Activated naive CD8-positive, alpha-beta T cell treated with anti-CD3 and anti-CD28 coated beads, Interleukin-2, amount 10 ng/mL, durations not matched to agents 7 days and 5 days (primary cell): ENCODE results near the gene OSBPL3. TPM values are rescaled to one million over a fixed set of nuclear protein-coding genes. Genes with fewer than 3 reads are reported as not detected.

ENCODE experiments used
- ATAC-seq: fragments of 150-1000 bp; cut with Tn5 transposase; one replicate; pipeline ENCODE4 v1.10.0; 2021; ENCODE audit warnings: low read depth, moderate library complexity
- POLR2A ChIA-PET: fragments of 350-600 bp; sonication (Branson Sonifier 250); formaldehyde crosslinking; loops from one replicate; lab custom pipeline; 2021; ENCODE audit warnings: antibody characterized with exemption; lab: Charles Lee
- DNase-seq: peaks from one replicate; pipeline ENCODE4 v3.0.0; 2021
- H3K27ac Mint-ChIP-seq: one replicate; pipeline ENCODE4 v1.8.0; 2022; ENCODE audit warnings: mild to moderate bottlenecking, mixed read lengths
- H3K27me3 Mint-ChIP-seq: one replicate; pipeline ENCODE4 v1.8.0; 2022; ENCODE audit warnings: mild to moderate bottlenecking, moderate library complexity, mixed read lengths
- H3K36me3 Mint-ChIP-seq: one replicate; pipeline ENCODE4 v1.8.0; 2021; ENCODE audit warnings: mild to moderate bottlenecking, mixed read lengths
- H3K4me1 Mint-ChIP-seq: one replicate; pipeline ENCODE4 v1.8.0; 2021; ENCODE audit warnings: mixed read lengths
- H3K4me3 Mint-ChIP-seq: one replicate; pipeline ENCODE4 v1.8.0; 2022; ENCODE audit warnings: mild to moderate bottlenecking, moderate library complexity, mixed read lengths
- H3K9me3 Mint-ChIP-seq: one replicate; pipeline ENCODE4 v1.8.0; 2021; ENCODE audit warnings: mixed read lengths
- total RNA-seq, 2 experiments: library from RNA; stranded (reverse); gene quantifications; one replicate each; pipeline ENCODE4 v1.2.3, GENCODE V29; 2021

OSBPL3 gene
- total RNA-seq, 2 experiments from 2014 or later = 47.8 to 60.1 TPM

DNA sequence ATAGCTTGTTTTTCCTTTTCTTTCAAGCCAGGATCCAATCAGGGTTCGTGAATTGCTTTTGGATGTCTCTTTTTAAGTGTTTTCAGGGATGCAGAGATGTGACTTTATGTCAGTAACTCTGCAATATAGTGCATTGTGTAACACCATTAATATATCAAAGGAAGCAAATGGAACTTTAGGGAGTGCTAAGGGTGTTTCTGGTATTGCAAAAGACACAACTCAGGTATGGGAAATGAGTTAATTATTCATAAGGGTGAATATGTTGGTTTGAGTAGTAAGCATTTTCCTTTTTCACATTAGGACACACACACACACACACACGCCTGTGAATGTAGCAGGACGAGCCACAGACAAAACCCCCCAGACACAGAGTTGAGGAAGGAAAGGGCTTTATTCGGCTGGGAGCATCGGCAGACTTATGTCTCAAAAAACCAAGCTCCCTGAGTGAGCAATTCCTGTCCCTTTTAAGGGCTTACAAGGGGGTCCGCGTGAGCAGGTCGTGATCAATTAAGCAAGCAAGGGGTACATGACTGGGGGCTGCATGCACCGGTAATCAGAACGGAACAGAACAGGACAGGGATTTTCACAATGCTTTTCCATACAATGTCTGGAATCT is 190.9 kb downstream of the OSBPL3 start:
- H3K36me3 Mint-ChIP-seq = peaks cover 24% of the 10 kb centered on the region
- H3K9me3 Mint-ChIP-seq = peaks cover 5% of the 10 kb centered on the region
- H3K4me1 Mint-ChIP-seq = peaks cover 3% of the 10 kb centered on the region
- no peaks in the 10 kb centered on the region for H3K27me3 Mint-ChIP-seq
- DNase-seq (no peak), ATAC-seq (no peak)
- no peak overlapping the region for H3K27ac Mint-ChIP-seq
- no peak overlapping the region for H3K4me3 Mint-ChIP-seq
- POLR2A ChIA-PET = no interaction called here

DNA sequence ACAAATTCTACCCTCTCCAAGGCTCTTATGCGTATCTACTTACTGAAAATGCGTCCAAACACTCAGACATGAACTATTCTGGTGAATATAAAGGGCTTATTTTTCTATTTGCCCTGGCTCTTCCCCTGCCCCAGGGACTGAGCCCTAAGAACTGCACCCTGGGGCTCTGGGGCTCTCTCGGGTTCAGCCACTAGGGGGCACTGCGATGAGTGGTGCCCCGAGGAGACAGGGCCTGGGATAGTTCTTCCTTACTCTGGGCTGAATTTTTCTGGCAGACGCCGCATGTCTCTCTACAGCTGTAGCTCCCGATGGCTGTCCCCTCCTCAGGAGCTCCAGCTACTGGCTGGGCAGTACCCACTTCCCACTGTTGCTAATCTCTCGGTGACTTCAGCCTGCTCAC is 191.9 kb downstream of the OSBPL3 start:
- peaks cover 12% of the 10 kb centered on the region for H3K9me3 Mint-ChIP-seq
- no peaks in the 10 kb centered on the region for H3K4me1 Mint-ChIP-seq
- no peak for DNase-seq
- H3K4me3 Mint-ChIP-seq = no peak overlapping the region
- no peaks in the 10 kb centered on the region for H3K27me3 Mint-ChIP-seq
- ATAC-seq = no peak
- peaks cover 34% of the 10 kb centered on the region for H3K36me3 Mint-ChIP-seq
- POLR2A ChIA-PET = no interaction called here
- H3K27ac Mint-ChIP-seq = peak overlapping the region; percentile 21

DNA sequence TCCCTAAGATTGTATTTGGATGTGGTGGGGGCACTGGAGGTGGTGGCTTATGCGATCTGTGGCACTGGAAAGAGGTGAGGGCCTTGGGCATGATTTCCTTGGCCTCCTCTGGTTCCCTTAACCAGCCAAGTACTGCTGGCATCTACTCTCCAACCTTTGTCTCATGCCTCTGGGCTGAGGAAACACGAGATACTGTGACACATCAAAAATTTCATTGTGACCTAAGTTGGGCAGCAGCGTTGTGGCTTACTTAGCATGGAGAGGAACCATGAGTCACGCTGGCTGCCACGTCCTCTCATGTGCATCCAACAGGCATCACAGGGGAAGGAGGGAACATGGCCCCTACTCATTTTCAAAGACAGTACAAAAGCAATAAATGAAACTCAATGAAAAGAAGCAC is 193.0 kb downstream of the OSBPL3 start:
- POLR2A ChIA-PET = no interaction called here
- peaks cover 32% of the 10 kb centered on the region for H3K36me3 Mint-ChIP-seq
- H3K4me3 Mint-ChIP-seq = no peak overlapping the region
- no peaks in the 10 kb centered on the region for H3K4me1 Mint-ChIP-seq
- H3K9me3 Mint-ChIP-seq = peaks cover 14% of the 10 kb centered on the region
- no peaks in the 10 kb centered on the region for H3K27me3 Mint-ChIP-seq
- no peak overlapping the region for H3K27ac Mint-ChIP-seq
- no peak for DNase-seq
- peak; percentile 33 for ATAC-seq

DNA sequence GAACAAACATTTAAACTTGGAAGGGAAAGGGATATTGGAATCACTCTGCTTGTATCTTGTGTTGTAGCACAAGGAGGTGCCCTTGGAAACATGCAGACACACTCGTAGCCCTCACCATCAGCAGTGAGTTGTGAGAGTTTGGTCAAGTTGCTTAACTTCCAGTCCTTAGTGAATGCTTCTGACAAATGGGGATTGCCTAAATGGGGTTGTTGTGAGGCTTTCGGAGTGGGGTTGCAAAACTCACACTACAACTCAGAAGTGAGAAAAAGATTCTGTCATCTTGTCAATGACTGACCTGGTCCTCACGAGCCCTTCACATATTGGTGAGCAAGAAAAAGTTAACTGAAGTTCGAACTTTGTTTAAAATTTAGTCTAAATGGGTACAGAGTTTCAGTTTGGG is 193.7 kb downstream of the OSBPL3 start:
- POLR2A ChIA-PET = no interaction called here
- ATAC-seq = no peak
- Mint-ChIP-seq H3K9me3 (peaks cover 15% of the 10 kb centered on the region), H3K36me3 (peaks cover 28% of the 10 kb centered on the region), H3K27me3 (no peaks in the 10 kb centered on the region), H3K27ac (no peak overlapping the region), H3K4me3 (no peak overlapping the region), H3K4me1 (no peaks in the 10 kb centered on the region)
- DNase-seq = no peak

DNA sequence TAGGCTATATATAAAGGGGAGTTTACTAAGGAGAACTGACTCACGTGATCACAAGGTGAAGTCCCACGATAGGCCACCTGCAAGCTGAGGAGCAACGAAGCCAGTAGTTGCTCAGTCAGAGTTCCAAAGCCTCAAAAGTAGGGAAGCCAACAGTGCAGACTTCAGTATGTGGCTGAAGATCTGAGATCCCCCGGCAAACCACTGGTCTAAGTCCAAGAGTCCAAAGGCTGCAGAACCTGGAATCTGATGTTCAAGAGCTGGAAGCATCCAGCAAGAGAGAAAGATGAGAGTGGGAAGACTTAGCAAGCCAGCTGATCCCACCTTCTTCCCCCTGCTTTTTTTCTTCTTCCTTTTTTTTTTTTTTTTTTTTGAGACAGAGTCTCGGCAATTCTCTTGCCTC is 195.7 kb downstream of the OSBPL3 start:
- ATAC-seq = no peak

DNA sequence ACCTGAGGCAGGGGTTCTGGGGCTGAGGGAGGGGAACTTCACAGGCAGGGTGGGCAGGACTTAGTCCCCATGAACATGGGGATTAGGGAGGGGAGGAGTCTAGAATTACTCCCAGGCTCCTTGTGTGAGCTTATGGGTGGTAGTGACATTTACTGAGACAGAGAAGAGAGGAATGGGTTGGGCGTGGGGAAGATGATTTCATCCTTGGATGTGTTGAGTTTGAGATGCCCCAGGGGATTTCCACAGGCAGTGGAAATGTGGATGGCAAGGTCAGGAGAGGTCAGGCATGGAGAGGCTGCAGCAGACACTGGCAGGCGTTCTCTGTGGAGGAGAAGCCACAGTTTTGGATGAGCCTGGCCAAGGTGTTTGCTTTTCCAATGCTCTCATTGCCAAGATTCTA is 196.3 kb downstream of the OSBPL3 start:
- H3K9me3 Mint-ChIP-seq = peaks cover 14% of the 10 kb centered on the region
- no peaks in the 10 kb centered on the region for H3K27me3 Mint-ChIP-seq
- POLR2A ChIA-PET = no interaction called here
- H3K27ac Mint-ChIP-seq = no peak overlapping the region
- no peak for DNase-seq
- no peak overlapping the region for H3K4me3 Mint-ChIP-seq
- no peaks in the 10 kb centered on the region for H3K4me1 Mint-ChIP-seq
- no peak for ATAC-seq
- H3K36me3 Mint-ChIP-seq = peaks cover 20% of the 10 kb centered on the region

More for the DNA sequence above, 195.7 kb downstream of the OSBPL3 start:
- Mint-ChIP-seq H3K4me3 (no peak overlapping the region), H3K9me3 (peaks cover 14% of the 10 kb centered on the region), H3K36me3 (peaks cover 22% of the 10 kb centered on the region), H3K27ac (no peak overlapping the region), H3K27me3 (no peaks in the 10 kb centered on the region), H3K4me1 (no peaks in the 10 kb centered on the region)
- POLR2A ChIA-PET = interaction anchor here (0.7 kb wide), 1 partner anchor 34 kb away, joined by 3 read pairs; no protein-coding TSS in a partner anchor
- no peak for DNase-seq

DNA sequence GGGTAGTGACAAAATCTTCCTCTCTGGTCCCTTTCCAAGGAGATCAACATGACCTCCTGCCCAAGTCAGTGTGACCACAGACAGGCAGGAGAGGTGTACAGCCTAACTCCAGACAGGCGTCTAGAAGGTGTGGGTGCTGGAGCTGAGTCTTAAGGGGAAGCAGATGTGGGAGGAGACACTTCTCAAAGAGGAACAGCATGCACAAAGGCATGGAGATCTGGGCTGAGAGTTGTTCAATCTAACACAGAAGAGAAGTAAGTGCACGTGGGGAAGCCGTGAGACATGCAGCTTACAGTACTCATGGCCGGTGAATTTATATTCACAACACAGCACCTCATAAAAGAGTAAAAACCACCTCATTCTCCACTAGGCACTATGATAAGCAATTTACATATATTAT is 198.9 kb downstream of the OSBPL3 start:
- H3K27me3 Mint-ChIP-seq = no peaks in the 10 kb centered on the region
- POLR2A ChIA-PET = no interaction called here
- H3K27ac Mint-ChIP-seq = no peak overlapping the region

DNA sequence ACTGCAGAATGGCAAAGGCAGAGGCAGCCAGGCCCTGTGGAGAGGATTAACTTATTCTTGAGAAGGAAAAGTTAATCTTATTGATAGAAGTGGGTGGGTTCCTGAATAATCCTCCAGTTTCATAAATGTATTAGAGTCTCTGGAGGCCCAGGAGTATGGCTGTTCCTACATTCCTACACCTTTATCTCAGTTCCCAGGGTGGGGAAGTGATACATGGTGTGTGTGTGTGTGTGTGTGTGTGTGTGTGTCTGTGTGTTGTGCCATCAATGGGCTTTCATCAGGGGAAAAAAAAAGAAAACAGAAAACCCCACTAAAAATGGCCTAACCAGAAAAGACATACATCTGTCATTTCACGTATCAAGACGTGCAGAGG is 200.7 kb downstream of the OSBPL3 start:
- no peaks in the 10 kb centered on the region for H3K4me1 Mint-ChIP-seq
- H3K27me3 Mint-ChIP-seq = no peaks in the 10 kb centered on the region
- peaks cover 18% of the 10 kb centered on the region for H3K36me3 Mint-ChIP-seq
- H3K27ac Mint-ChIP-seq = no peak overlapping the region
- ATAC-seq = no peak
- peaks cover 12% of the 10 kb centered on the region for H3K9me3 Mint-ChIP-seq
- no peak for DNase-seq
- no peak overlapping the region for H3K4me3 Mint-ChIP-seq
- POLR2A ChIA-PET = no interaction called here

More for the DNA sequence above, 198.9 kb downstream of the OSBPL3 start:
- H3K4me1 Mint-ChIP-seq = no peaks in the 10 kb centered on the region
- peaks cover 12% of the 10 kb centered on the region for H3K9me3 Mint-ChIP-seq
- DNase-seq = no peak
- no peak overlapping the region for H3K4me3 Mint-ChIP-seq
- ATAC-seq = no peak
- H3K36me3 Mint-ChIP-seq = peaks cover 20% of the 10 kb centered on the region

DNA sequence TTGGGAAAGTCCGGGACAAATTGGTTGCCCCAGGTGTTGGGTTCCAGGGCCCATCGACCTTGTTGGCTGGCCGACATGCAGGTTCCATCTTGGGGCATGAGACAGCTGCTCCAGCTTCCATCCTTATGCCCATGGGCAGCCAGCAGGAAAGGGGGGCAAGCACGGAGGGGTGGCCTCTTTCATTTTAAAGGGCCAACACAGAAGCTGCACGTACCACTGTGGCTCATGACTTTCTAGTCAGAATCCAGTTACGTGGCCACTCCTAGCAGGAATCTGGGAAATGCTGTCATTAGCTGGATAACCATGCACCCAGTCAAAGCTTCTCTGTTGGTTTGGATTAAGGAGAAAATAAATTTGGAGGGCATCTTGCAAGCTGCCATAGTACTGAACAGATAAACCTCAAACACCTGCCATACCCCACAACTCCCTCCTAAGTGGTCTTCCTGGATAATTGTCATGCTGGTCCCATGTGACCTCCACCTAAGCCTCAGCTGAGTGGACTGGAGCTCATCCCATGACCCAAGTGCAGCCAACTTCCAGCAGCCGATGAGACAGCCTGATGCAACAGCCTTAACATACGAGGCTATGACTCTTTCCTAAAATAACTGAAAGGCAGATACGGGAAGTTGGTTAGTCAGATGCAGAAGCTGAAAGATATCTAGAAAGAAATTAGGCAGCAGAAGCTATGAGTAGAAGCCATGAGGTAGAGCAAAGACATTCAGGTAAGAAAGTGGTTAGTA is 201.3 kb downstream of the OSBPL3 start:
- Mint-ChIP-seq H3K9me3 (peaks cover 10% of the 10 kb centered on the region), H3K4me3 (no peak overlapping the region), H3K36me3 (peaks cover 13% of the 10 kb centered on the region), H3K4me1 (peaks cover 3% of the 10 kb centered on the region), H3K27me3 (no peaks in the 10 kb centered on the region), H3K27ac (no peak overlapping the region)
- POLR2A ChIA-PET = no interaction called here
- no peak for ATAC-seq
- DNase-seq = no peak

DNA sequence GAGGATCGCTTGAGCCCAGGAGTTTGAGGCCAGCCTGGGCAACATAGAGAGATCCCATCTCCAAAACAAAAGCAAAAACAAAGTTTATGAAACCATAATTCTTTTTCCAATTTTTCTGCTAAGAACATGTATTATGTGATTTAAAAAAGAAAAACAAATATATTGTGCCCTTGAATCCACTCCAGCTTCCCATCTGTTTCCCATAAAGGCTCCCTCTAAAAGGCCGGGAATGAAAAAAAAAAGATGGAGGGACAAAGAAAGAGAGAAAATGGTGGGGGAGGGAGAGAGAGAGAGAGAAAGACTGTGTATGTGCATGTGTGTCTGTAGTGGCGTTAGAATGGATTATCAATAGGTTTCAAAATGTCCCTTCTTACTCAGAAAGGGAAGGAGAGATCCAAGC is 202.2 kb downstream of the OSBPL3 start:
- H3K9me3 Mint-ChIP-seq = peaks cover 4% of the 10 kb centered on the region
- H3K4me3 Mint-ChIP-seq = no peak overlapping the region
- no peak overlapping the region for H3K27ac Mint-ChIP-seq
- DNase-seq (no peak), ATAC-seq (no peak)
- peaks cover 7% of the 10 kb centered on the region for H3K4me1 Mint-ChIP-seq
- POLR2A ChIA-PET = no interaction called here
- peaks cover 4% of the 10 kb centered on the region for H3K36me3 Mint-ChIP-seq
- H3K27me3 Mint-ChIP-seq = no peaks in the 10 kb centered on the region

DNA sequence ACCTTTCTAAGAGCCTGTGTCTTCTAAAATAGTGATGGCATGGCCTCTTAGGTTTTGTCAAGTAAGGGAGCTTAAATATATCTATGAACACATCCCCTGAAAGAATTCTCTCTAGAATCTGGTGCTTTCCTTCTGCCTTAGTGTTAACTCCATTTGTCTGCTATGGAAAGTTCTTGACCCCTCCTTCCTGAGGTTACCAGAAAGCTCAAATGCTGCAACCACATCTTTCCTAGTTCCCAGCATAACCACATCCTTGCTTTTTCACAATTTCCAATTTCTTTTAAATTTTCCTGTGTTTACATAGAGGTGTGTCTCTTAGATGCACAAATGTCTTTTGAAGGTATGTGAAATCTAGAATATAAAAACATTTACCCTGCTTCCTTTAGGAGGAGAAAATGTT is 206.3 kb downstream of the OSBPL3 start:
- H3K9me3 Mint-ChIP-seq = peaks cover 3% of the 10 kb centered on the region
- POLR2A ChIA-PET = no interaction called here
- ATAC-seq = no peak
- H3K27me3 Mint-ChIP-seq = peaks cover 7% of the 10 kb centered on the region
- H3K4me1 Mint-ChIP-seq = peaks cover 21% of the 10 kb centered on the region
- no peak overlapping the region for H3K27ac Mint-ChIP-seq
- no peak for DNase-seq
- no peak overlapping the region for H3K4me3 Mint-ChIP-seq
- H3K36me3 Mint-ChIP-seq = peaks cover 4% of the 10 kb centered on the region

DNA sequence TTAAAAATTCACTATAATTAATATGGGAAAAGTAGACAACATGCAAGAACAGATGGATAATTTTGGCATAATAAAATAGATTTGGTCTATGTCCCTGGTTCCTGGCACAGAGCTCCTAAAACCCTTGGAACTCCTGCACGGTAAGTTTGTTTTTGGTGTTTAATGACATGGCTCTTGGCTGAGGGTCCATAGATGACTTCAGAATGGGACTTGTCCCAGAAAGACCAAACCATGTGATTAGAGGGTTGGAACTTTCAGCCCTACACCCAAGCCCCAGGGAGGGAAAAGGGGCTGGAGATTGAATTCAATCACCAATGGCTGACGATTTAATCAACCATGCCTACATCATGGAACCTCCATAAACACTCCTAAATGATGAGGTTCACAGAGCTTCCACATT is 210.1 kb downstream of the OSBPL3 start:
- Mint-ChIP-seq H3K4me3 (no peak overlapping the region), H3K36me3 (peaks cover 4% of the 10 kb centered on the region), H3K4me1 (peaks cover 28% of the 10 kb centered on the region), H3K9me3 (peaks cover 3% of the 10 kb centered on the region), H3K27ac (no peak overlapping the region), H3K27me3 (peaks cover 21% of the 10 kb centered on the region)
- ATAC-seq = no peak
- POLR2A ChIA-PET = no interaction called here
- no peak for DNase-seq

DNA sequence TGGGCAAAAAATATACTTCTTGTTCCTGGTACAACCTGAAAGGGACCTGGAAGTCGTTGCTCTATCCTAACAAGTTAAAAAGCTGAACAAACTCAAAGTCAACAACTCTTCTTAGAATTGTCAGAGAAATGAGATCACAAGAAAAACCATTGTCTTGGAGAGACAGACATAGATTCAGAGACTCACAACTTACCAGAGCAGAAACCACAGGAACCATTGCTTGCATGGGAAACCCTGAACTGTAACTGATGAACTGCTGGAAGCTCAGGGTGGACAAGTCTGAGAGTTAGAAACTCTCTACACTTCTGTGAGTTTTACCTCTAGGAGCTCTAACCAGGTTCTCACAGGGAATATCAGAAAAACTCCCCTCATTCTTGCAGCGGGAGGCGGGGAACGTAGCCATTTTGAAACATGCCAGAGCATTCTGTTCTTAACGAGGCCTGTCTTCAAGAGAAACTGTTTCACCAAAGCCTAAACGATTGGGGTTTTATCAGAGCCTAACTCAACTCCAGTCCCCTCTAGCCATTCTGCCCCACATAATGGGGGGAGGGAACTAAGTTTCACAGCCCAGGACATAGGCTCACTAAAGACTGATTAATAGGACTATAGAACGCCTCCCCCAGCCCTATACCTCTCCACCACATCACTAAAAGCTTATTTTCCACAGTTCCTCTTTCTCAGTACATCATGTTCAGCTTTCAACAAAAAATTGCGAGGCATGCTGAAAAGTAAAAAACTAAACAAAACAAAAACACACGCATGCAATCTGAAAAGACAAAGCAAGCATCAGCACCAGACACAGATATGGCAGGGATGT is 210.8 kb downstream of the OSBPL3 start:
- POLR2A ChIA-PET = interaction anchor here (1.3 kb wide), 1 partner anchor 11 kb away, joined by 5 read pairs; no protein-coding TSS in a partner anchor
- H3K4me3 Mint-ChIP-seq = peak overlapping the region; percentile 47

More for the DNA sequence above, 210.8 kb downstream of the OSBPL3 start:
- Mint-ChIP-seq H3K4me1 (peaks cover 28% of the 10 kb centered on the region), H3K27me3 (peaks cover 27% of the 10 kb centered on the region), H3K27ac (peak overlapping the region; percentile 69), H3K36me3 (peaks cover 4% of the 10 kb centered on the region), H3K9me3 (peaks cover 3% of the 10 kb centered on the region)
- DNase-seq = no peak
- ATAC-seq = peak; percentile 78
